BJ (cell line): ENCODE results near the gene SLC35F1. TPM values are rescaled to one million over a fixed set of nuclear protein-coding genes. Genes with fewer than 3 reads are reported as not detected.

Experiments
- CTCF ChIA-PET: fragments of 350-600 bp; formaldehyde crosslinking; extraction: SDS; loops from one replicate; lab custom pipeline; 2021; ENCODE audit warnings: antibody characterized with exemption, inconsistent platforms; lab: Yijun Ruan, JAX
- POLR2A ChIA-PET: fragments of 300-600 bp; sonication (Branson Sonifier 250); formaldehyde crosslinking; extraction: SDS; loops from one replicate; lab custom pipeline; 2021; ENCODE audit warnings: antibody characterized with exemption; lab: Charles Lee
- DNase-seq: peaks from one replicate; pipeline ENCODE4 v3.0.0-alpha.2; 2011; ENCODE audit warnings: low read depth
- H3K27me3 ChIP-seq: 2 replicates; pipeline ENCODE4 v1.6.0; 2011; ENCODE audit warnings: low read length; ENCODE audit not compliant: control insufficient read depth, insufficient read depth
- H3K36me3 ChIP-seq: 2 replicates; pipeline ENCODE4 v1.5.1; 2011; ENCODE audit warnings: low read length; ENCODE audit not compliant: control insufficient read depth, insufficient read depth
- H3K4me3 ChIP-seq: 2 replicates; pipeline ENCODE4 v1.5.1; 2011; ENCODE audit warnings: low read depth, mild to moderate bottlenecking, control low read depth, low read length
- CTCF ChIP-seq: IDR thresholded peaks from 2 replicates; pipeline ENCODE4 v1.5.1; 2011; ENCODE audit warnings: low read depth, mild to moderate bottlenecking, control low read depth, inconsistent platforms, low read length, moderate library complexity; ENCODE audit not compliant: insufficient read depth
- polyA plus RNA-seq: library from polyadenylated mRNA; depleted of rRNA; stranded (reverse); fragments of >200 nt; gene quantifications from 2 replicates; pipeline ENCODE4 v1.2.3, GENCODE V29; 2011

Gene SLC35F1
- polyA plus RNA-seq, 1 experiment: not detected

DNA sequence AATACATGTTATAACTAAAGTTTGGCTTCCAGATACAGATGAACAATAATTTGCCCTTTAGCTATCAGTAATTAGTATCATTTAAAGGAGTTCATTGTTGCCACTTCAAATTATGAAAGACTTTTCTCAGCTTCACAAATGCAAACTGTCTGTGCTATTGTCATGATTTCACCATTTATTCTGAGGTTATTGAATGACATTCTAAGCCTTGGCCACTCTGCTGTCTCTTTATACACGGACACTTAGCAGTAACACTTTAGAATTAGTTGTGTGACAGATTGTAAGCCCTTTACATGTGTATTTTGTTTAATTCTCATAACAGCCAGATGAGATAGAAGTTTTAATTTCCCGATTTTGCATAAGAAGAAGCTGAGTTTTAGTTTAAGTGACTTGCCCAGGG is 176.6 kb downstream of the SLC35F1 start:
- DNase-seq: no peak
- no peaks in the 10 kb centered on the region for H3K27me3 ChIP-seq
- no peak overlapping the region for H3K4me3 ChIP-seq
- no peaks in the 10 kb centered on the region for H3K36me3 ChIP-seq
- no peak for TF ChIP-seq CTCF
- ChIA-PET CTCF (no interaction called here), POLR2A (no interaction called here)

- ChIA-PET POLR2A (no interaction called here), CTCF (no interaction called here)
- DNase-seq: no peak
- Histone ChIP-seq H3K27me3 (no peaks in the 10 kb centered on the region), H3K36me3 (no peaks in the 10 kb centered on the region), H3K4me3 (no peak overlapping the region)
- no peak for TF ChIP-seq CTCF
Measured at GRCh38 chr6:118085665-118086064, 178.6 kb downstream of the SLC35F1 start.

DNA sequence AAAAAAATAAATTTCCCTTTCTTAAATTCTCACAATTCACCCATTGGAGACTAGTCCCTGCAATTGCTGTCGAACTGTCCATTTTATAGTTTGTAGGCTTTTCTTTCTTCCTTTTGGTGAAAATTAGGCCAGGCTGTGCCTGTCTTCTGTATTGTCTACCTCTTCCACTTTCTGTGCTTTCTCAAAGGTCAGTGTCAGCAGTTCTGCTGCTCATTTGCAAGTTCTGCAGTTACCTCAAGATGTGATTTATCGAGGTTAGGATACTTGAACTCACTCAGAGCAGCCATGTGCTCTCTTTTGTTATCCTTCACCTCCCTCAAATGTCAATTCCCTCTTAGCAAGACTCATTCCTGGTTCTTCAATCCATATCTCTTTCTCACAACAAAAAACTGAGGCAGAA is 179.1 kb downstream of the SLC35F1 start:
- TF ChIP-seq CTCF: no peak
- ChIA-PET CTCF (no interaction called here), POLR2A (no interaction called here)
- H3K27me3 ChIP-seq: no peaks in the 10 kb centered on the region
- H3K36me3 ChIP-seq: no peaks in the 10 kb centered on the region
- H3K4me3 ChIP-seq: no peak overlapping the region
- DNase-seq: no peak

DNA sequence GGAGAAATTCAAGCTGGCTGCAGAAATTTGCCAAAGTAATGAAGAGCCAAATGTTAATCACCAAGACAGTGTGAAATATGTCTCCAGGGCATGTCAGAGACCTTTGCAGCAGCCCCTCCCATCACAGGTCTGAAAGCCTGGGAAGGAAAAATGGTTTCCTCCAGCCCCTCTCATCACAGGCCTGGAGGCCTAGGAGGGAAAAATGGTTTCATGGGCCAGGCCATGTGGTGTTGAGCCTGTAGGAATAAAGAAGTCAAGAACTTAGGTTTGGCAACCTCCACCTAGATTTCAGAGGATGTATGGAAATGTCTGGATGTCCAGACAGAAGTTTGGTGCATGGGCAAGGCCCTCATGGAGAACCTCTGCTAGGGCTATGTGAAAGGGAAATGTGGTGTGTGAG is 185.0 kb downstream of the SLC35F1 start:
- ChIA-PET POLR2A (no interaction called here), CTCF (no interaction called here)
- H3K4me3 ChIP-seq: no peak overlapping the region
- no peaks in the 10 kb centered on the region for H3K27me3 ChIP-seq
- DNase-seq: no peak
- no peak for TF ChIP-seq CTCF
- H3K36me3 ChIP-seq: no peaks in the 10 kb centered on the region

- ChIA-PET CTCF (no interaction called here), POLR2A (no interaction called here)
- Histone ChIP-seq H3K4me3 (no peak overlapping the region), H3K27me3 (no peaks in the 10 kb centered on the region), H3K36me3 (no peaks in the 10 kb centered on the region)
- no peak for TF ChIP-seq CTCF
- no peak for DNase-seq
Measured at GRCh38 chr6:118097576-118097975, 190.5 kb downstream of the SLC35F1 start.
